Measurements from ENCODE around the gene MAST4.

DNA sequence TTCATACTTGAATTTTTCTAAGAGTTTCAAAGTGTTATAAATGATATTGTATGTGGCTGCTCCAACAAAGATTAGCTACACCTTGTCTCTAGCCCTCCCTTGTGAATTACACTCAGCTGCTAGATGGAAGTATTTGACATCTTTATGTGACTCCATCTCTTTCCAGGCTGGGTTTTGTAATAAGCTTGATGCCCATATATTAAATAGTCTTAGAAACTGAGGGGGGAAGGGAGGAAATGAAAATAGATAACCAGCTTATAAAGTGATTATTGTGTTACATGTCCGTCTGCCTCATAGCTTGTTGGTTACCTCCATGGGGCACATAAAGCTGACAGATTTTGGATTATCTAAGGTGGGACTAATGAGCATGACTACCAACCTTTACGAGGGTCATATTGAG, 537.0 kb downstream of the MAST4 start:
- TF ChIP-seq, protein P1, sequence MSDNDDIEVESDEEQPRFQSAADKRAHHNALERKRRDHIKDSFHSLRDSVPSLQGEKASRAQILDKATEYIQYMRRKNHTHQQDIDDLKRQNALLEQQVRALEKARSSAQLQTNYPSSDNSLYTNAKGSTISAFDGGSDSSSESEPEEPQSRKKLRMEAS (IDR thresholded peaks at IDR 0.05): no peak
- TF ChIP-seq, protein P2, sequence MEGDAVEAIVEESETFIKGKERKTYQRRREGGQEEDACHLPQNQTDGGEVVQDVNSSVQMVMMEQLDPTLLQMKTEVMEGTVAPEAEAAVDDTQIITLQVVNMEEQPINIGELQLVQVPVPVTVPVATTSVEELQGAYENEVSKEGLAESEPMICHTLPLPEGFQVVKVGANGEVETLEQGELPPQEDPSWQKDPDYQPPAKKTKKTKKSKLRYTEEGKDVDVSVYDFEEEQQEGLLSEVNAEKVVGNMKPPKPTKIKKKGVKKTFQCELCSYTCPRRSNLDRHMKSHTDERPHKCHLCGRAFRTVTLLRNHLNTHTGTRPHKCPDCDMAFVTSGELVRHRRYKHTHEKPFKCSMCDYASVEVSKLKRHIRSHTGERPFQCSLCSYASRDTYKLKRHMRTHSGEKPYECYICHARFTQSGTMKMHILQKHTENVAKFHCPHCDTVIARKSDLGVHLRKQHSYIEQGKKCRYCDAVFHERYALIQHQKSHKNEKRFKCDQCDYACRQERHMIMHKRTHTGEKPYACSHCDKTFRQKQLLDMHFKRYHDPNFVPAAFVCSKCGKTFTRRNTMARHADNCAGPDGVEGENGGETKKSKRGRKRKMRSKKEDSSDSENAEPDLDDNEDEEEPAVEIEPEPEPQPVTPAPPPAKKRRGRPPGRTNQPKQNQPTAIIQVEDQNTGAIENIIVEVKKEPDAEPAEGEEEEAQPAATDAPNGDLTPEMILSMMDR (IDR thresholded peaks at IDR 0.05; ENCODE audit: low read depth, low read length, missing input control): no peak
- no peak for TF ChIP-seq YY1 (IDR thresholded peaks at IDR 0.05)
- TF ChIP-seq REST (IDR thresholded peaks at IDR 0.05): no peak
- no peak for TF ChIP-seq GABPA (IDR thresholded peaks at IDR 0.05 in 1 of 2, conservative IDR thresholded peaks at IDR 0.05 in 1 of 2)
- TF ChIP-seq, protein P3, sequence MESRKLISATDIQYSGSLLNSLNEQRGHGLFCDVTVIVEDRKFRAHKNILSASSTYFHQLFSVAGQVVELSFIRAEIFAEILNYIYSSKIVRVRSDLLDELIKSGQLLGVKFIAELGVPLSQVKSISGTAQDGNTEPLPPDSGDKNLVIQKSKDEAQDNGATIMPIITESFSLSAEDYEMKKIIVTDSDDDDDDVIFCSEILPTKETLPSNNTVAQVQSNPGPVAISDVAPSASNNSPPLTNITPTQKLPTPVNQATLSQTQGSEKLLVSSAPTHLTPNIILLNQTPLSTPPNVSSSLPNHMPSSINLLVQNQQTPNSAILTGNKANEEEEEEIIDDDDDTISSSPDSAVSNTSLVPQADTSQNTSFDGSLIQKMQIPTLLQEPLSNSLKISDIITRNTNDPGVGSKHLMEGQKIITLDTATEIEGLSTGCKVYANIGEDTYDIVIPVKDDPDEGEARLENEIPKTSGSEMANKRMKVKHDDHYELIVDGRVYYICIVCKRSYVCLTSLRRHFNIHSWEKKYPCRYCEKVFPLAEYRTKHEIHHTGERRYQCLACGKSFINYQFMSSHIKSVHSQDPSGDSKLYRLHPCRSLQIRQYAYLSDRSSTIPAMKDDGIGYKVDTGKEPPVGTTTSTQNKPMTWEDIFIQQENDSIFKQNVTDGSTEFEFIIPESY (IDR thresholded peaks at IDR 0.05): no peak
- TF ChIP-seq EGR1 (IDR thresholded peaks at IDR 0.05; ENCODE audit: low read depth in 2 of 2): no peak
- no peak for TF ChIP-seq TAF1 (conservative IDR thresholded peaks at IDR 0.05)
- TF ChIP-seq ATF3 (IDR thresholded peaks at IDR 0.05): no peak
- TF ChIP-seq RAD21 (IDR thresholded peaks at IDR 0.05): no peak

Measured in liver (tissue), 3 donors.